Central memory CD4-positive, alpha-beta T cell (primary cell): ENCODE data around the gene FDX1.
"Not testable (repeated sequence)": the region's sequence is repeated elsewhere in the genome, so short reads cannot be mapped to it uniquely, and the experiment has no call there.

Experiments
- DNase-seq: peaks from one replicate; pipeline ENCODE4 v3.0.0; 2022
- total RNA-seq, 3 experiments: gene quantifications; one replicate each; lab custom pipeline; 2026; lab: John Stamatoyannopoulos, UW

The FDX1 gene
- 20.6 to 47.9 (median 29.7) reads per million in 3 experiments for total RNA-seq

- peak; percentile 79 for DNase-seq
Measured at GRCh38 chr11:110429731-110430266, at the start of gene FDX1. Gene FDX1, plus strand, starts transcription at chr11:110429948. Its CDS starts 173 bp downstream, at chr11:110430121.

GRCh38 chr11:110380836-110381622 lies 48.7 kb upstream of the FDX1 start:
- DNase-seq: no peak

- peak; percentile 2 for DNase-seq
Measured at GRCh38 chr11:110388231-110388630, 41.5 kb upstream of the FDX1 start.

- no peak for DNase-seq
Measured at GRCh38 chr11:110389965-110390364, 39.8 kb upstream of the FDX1 start.

GRCh38 chr11:110392056-110392455 lies 37.7 kb upstream of the FDX1 start:
- no peak for DNase-seq

- DNase-seq: not testable (repeated sequence)
Measured at GRCh38 chr11:110397668-110398286, 32.0 kb upstream of the FDX1 start.

GRCh38 chr11:110403585-110403984 lies 26.2 kb upstream of the FDX1 start:
- DNase-seq: not testable (repeated sequence)

- not testable (repeated sequence) for DNase-seq
Measured at GRCh38 chr11:110405636-110406035, 24.1 kb upstream of the FDX1 start.

- DNase-seq: no peak
Measured at GRCh38 chr11:110407315-110407714, 22.4 kb upstream of the FDX1 start.

GRCh38 chr11:110409174-110409573 lies 20.6 kb upstream of the FDX1 start:
- no peak for DNase-seq

- DNase-seq: no peak
Measured at GRCh38 chr11:110410651-110411050, 19.1 kb upstream of the FDX1 start.

- DNase-seq: no peak
Measured at GRCh38 chr11:110415081-110415480, 14.7 kb upstream of the FDX1 start.

GRCh38 chr11:110421658-110422057 lies 8.1 kb upstream of the FDX1 start:
- not testable (repeated sequence) for DNase-seq

- no peak for DNase-seq
Measured at GRCh38 chr11:110422306-110422905, 7.3 kb upstream of the FDX1 start.

GRCh38 chr11:110424775-110425444 lies 4.8 kb upstream of the FDX1 start:
- DNase-seq: no peak

- DNase-seq: no peak
Measured at GRCh38 chr11:110425751-110426545, 3.8 kb upstream of the FDX1 start.

- no peak for DNase-seq
Measured at GRCh38 chr11:110428040-110428439, 1.7 kb upstream of the FDX1 start.

- DNase-seq: peak; percentile 9
Measured at GRCh38 chr11:110428956-110429730, 605 bp upstream of the FDX1 start.

- peak; percentile 22 for DNase-seq
Measured at GRCh38 chr11:110430267-110431050, 711 bp downstream of the FDX1 start.

- peak; percentile 20 for DNase-seq
Measured at GRCh38 chr11:110431051-110431672, 1.4 kb downstream of the FDX1 start.
